Measurements from ENCODE around the gene PWWP2B. TPM values are rescaled to one million over a fixed set of nuclear protein-coding genes. Genes with fewer than 3 reads are reported as not detected.

The PWWP2B gene
- total RNA-seq, 1 donor from 2014 or later = 24.4 TPM

DNA sequence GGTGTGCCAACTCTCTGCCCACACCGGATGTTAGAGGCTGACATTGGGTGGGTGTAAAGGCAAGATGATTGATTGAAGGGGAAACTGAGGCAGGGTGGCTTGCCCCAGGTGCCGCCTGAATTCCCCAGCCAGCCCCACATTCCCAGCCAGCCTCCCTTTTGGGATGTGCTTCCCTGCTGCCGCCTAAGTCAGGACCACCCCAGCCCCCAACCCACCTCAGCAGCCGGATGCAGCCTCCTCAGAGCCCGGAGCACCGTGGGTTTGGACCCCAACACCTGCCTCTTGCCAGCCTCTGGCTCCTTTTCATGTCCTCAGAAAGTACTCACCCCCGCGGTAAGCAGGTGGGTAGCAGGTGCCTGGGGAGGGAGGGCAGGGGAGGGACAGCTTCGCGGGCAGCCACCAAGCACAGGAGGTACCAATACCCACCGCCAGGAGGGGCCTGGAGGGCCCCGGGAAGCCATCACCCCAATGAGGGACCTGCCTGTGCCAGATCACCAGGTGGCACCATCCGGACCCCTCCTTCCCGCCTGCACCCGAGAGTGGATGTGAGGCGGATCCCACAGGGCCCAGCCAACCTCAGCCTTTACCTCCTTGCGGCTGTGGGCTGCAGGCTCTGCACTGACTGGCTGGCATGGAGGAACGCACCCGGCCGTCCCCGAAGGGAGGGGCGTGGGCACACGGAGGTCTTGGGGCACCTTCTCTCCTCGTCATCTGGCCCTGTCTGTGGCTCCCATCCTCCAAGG, 60.5 kb downstream of the PWWP2B start:
- no peaks in the 10 kb centered on the region for H3K36me3 ChIP-seq
- H3K27me3 ChIP-seq = no peaks in the 10 kb centered on the region
- no peak overlapping the region for H3K27ac ChIP-seq
- no peak overlapping the region for H3K4me3 ChIP-seq
- H3K9me3 ChIP-seq = no peaks in the 10 kb centered on the region
- peaks cover 0 to 10% of the 10 kb centered on the region in 2 donors for H3K4me1 ChIP-seq
- intact Hi-C loops (cut with DNase I) = loop anchor here (1.0 to 10.0 kb wide), 4 partner anchors 51 to 313 kb away; partner anchors contain the start of gene STK32C
- no peak for TF ChIP-seq CTCF (IDR thresholded peaks at IDR 0.05)
- DNase-seq (ENCODE audit: low spot score in 2 of 2) = no peak

DNA sequence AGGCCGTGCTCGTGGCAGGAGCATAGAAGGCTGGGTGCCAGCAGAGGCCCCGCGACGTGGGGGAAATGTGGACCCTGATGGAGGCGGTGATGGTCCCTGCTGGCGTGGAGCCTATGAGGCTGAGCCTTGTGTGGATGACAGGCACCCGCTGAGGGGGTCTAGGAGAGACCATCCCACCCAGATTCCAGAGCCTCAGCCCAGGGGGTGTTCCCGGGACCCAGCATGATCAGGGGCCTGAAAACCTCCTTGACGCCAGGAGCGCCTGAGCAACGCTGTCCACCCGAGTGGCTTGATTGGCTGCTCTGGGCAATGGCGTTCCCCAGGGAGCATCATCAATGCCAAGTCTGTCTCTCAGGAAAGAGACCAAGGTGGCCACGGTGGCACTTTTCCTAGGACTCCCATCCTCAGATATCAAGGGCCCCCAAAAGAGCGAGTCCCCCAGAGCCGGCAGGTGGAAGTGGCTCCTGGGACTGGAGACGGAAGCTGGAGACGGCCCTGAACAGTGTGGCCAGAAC, 61.1 kb downstream of the PWWP2B start:
- intact Hi-C loops (cut with DNase I) = loop anchor here (1.0 to 10.0 kb wide), 4 partner anchors 51 to 313 kb away; partner anchors contain the start of gene STK32C
- no peak overlapping the region for H3K27ac ChIP-seq
- no peak for DNase-seq (ENCODE audit: low spot score in 2 of 2)

DNA sequence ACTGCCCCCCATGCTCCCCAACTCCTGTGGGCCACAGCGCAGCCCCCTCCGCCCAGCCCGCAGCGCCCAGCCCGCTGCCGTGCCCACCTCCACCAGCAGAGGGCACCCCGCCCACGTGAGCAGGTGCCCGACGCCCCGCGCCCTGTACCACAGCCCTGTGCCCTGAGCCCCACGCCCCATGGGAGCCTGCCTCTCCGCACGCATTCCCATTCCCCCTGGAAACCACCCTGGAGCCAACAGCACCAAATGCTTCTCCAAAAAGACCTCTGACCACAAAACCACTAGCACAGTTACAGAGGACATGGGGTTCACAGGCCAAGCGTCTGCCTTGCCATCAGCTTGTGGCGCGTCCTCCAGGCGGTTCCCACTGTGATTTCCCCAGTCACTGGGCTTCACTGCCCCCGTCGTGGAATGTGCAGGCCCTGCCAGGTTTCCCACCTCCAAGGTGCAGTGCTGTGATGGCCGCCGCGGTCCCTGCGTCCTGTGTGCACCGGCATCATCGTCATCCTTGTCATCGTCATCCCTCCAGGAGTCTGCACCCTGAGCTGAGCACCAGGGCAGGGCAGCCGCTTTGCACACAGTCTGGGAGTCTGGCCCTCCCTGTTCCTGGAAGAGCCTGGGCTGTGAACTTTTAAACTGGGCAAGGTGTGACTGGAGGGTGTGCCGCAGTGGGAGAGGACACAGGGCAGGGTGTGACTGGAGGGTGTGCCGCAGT, 61.7 kb downstream of the PWWP2B start:
- Histone ChIP-seq H3K27me3 (no peaks in the 10 kb centered on the region), H3K27ac (no peak overlapping the region), H3K4me1 (peaks cover 5 to 6% of the 10 kb centered on the region in 2 donors), H3K36me3 (no peaks in the 10 kb centered on the region), H3K9me3 (no peaks in the 10 kb centered on the region), H3K4me3 (no peak overlapping the region)
- DNase-seq (ENCODE audit: low spot score in 2 of 2) = no peak
- intact Hi-C loops (cut with DNase I) = loop anchor here (1.0 to 10.0 kb wide), 4 partner anchors 50 to 314 kb away; partner anchors contain the start of gene STK32C
- TF ChIP-seq CTCF (IDR thresholded peaks at IDR 0.05) = peak; percentile 93 to 99 (median 98)

More for the DNA sequence above, 61.1 kb downstream of the PWWP2B start:
- H3K4me3 ChIP-seq = no peak overlapping the region
- no peaks in the 10 kb centered on the region for H3K9me3 ChIP-seq
- no peaks in the 10 kb centered on the region for H3K27me3 ChIP-seq
- no peaks in the 10 kb centered on the region for H3K36me3 ChIP-seq
- peaks cover under 1 to 4% of the 10 kb centered on the region in 2 donors for H3K4me1 ChIP-seq
- TF ChIP-seq CTCF (IDR thresholded peaks at IDR 0.05) = no peak

- Histone ChIP-seq H3K27me3 (no peaks in the 10 kb centered on the region), H3K27ac (no peak overlapping the region), H3K36me3 (no peaks in the 10 kb centered on the region), H3K9me3 (no peaks in the 10 kb centered on the region), H3K4me1 (peaks cover 9 to 12% of the 10 kb centered on the region in 2 donors), H3K4me3 (no peak overlapping the region)
- no peak for TF ChIP-seq CTCF (IDR thresholded peaks at IDR 0.05)
- intact Hi-C loops (cut with DNase I) = loop anchor here (2.0 to 10.0 kb wide), 4 partner anchors 49 to 315 kb away; partner anchors contain the start of genes LRRC27 and STK32C
- no peak for DNase-seq (ENCODE audit: low spot score in 2 of 2)
Observed at GRCh38 chr10:132459301-132460003, 62.5 kb downstream of the PWWP2B start.

- no peak for DNase-seq (ENCODE audit: low spot score in 2 of 2)
- intact Hi-C loops (cut with DNase I) = loop anchor here (5.0 kb wide), 1 partner anchor 128 kb away; the partner anchor contains the start of gene LRRC27
- Histone ChIP-seq H3K27me3 (no peaks in the 10 kb centered on the region), H3K4me3 (no peak overlapping the region), H3K27ac (no peak overlapping the region), H3K9me3 (no peaks in the 10 kb centered on the region), H3K4me1 (peaks cover 12 to 18% of the 10 kb centered on the region in 2 donors), H3K36me3 (no peaks in the 10 kb centered on the region)
- TF ChIP-seq CTCF (IDR thresholded peaks at IDR 0.05) = no peak
Observed at GRCh38 chr10:132460071-132460470, 63.1 kb downstream of the PWWP2B start.

All from ascending aorta (tissue), 2 donors.